Activated gamma-delta T cell treated with anti-CD3 and anti-CD28 coated beads, Interleukin-2, amount 50 U/mL, for 16 hours (primary cell): ENCODE measurements around the gene SPACA4.
"Not testable (repeated sequence)": the region's sequence is repeated elsewhere in the genome, so short reads cannot be mapped to it uniquely, and the experiment has no call there.

Source experiments
- DNase-seq: peaks from one replicate; pipeline ENCODE4 v3.0.0-alpha.2; 2020; ENCODE audit warnings: low read depth

The SPACA4 gene

DNA sequence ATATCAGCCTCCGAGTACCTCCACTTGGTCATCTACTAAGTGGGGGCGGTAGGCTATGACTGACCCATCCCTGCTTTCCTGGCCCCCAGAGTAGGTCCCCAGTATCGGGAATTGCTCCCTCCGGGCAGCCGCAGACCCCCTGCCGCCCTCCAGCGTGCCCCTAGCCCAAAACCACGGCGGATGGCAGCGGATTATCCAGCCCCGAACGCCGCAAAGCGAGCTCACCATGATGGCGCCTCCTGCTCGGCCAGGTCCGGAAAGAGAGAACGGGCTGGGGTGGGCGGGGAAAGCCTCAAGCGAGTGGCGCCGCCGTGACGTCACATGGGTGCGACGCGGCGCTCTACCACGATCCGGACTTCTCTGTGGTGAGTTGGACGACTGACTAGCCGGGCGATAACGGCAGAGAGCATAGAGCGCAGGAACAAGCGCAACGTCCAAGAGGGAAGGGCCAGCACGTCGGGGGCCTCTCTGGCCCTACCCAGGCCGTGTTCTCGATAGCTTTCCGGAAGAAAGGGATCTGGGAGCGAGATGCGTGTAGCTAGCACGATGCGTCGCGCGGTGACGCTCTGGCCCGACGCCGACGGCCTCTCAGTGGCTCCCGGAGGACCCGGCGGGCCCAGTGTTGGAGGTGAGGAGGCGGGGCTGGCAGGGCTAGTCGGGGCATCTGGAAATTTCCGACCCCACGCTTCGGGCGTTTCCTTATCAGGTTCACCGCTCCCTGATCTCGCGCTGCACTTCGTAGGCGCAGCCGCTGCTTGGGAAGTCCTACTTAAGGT, 12.6 kb downstream of the SPACA4 start, which contains the start of the genes RPL18 and SPHK2:
RPL18 (minus strand) TSS at position 263 of the 776 bp plus-strand sequence; CDS start at position 228, 35 bp downstream.
SPHK2 (plus strand) TSS at position 591 of the 776 bp plus-strand sequence. CDS start 1,009 bp downstream, outside the sequence.
- peak; percentile 95 for DNase-seq

DNA sequence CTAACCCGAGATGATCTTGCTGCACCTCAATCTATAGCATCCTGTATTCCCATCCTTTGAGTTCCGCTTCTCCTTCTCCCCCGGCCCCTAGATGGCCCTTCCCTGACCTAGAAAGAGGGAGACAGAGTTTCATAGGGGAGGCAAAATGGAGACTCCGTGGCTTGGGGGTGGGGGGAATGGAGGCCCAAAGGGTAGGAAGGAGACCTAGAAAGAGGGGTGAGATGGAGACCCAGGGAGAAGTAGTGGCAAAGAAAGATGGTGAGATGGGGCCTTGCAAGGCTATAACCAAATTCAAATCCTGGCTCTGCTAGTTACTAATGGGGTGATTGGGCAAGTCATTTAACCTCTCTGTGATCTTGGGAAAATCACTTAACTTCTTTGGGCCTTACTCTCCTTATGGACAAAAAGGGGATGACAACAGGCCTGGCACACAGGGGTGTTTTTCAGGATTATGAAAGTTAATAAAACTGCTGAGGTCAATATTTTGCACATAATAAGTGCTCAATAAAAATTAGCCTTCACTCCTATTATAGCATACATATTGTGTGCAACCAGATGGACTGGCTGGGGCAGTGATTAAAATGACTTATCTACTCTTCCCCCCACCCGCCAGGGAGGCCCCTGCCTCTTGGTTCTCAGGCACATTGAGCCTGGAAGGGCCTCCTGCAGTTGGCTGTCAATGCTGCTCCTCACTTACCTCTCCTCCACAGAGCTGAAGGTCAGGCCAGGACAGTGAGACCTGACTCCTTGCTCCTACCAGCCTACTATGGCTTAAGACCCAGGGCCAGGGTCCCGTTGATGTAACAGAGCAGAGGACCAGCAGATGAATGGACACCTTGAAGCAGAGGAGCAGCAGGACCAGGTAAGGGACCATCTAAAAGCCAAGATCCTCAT, 13.4 kb downstream of the SPACA4 start:
- DNase-seq = no peak

DNA sequence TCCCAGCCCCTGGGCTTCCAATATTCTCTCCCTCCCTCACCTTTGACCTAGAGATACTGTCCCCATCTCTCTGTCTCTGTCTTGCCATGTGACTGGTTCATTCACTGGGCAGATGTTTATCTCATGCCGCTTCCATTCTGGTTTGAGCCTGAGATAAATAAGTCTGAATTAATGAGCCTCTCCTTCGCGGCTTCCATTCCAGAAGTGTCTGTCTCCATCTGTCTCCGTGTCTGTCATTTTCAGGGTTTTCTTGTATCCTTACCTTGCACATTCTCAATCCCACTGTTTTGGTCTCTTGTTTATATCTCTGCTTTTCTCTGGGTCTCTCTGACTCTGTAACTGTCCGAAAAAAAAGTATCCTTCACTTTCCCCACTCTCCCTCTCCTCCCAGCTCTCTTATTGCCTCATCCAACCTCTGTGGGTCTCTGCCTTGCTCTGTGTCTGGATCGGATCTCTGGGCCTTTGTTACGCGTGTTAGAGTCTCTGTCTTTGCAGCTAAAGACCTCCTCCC, 17.1 kb downstream of the SPACA4 start:
- no peak for DNase-seq

- peak; percentile 94 for DNase-seq
Observed at GRCh38 chr19:48624067-48624594, 17.6 kb downstream of the SPACA4 start.

DNA sequence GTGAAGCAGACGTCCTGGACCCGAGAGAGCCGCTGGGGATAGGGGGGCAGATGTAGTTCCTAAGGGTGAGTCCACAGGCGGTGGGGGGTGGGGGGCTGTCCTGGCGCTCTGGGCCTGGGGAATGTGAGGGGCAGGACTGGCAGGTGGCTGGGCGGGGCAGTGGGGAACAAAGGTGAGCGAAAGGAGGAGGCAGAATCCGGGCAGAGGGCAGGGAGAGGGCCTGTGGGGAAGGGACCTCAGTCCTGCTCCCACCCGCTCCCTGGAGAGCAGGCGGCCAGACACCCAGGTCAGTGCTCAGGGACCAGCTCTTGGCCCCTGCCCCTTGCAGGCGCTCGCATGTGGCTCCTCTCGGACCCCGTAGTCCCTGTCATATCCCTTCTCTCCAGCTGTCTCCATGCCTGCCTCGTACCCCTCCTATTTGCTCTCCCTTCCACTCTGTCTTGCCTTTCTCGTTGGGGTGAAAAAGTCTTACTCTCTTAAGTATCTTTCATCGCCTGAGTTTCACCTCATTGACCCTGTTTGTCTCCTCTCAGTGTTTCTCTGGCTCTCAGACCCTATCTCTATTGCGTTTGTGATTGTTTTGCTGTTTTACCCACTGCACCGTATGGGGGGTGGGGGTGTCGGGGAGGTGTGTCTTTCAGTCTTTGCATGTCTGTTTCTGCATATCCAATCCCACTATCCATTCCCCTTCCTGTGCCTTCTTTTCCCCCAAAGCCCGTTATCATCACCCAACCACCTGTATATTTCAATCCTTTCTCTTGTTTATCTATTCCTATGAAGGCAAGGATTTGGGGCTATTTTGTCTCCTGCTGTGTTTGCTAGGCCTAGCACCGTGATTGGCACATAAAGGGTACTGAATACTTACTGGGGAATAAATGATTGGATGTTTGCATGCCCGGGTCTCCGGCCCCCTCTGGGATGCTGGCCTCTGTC, 18.5 kb downstream of the SPACA4 start:
- no peak for DNase-seq

GRCh38 chr19:48625891-48626327, 19.4 kb downstream of the SPACA4 start:
- no peak for DNase-seq

- DNase-seq = no peak
Observed at GRCh38 chr19:48627201-48627864, 20.8 kb downstream of the SPACA4 start.

DNA sequence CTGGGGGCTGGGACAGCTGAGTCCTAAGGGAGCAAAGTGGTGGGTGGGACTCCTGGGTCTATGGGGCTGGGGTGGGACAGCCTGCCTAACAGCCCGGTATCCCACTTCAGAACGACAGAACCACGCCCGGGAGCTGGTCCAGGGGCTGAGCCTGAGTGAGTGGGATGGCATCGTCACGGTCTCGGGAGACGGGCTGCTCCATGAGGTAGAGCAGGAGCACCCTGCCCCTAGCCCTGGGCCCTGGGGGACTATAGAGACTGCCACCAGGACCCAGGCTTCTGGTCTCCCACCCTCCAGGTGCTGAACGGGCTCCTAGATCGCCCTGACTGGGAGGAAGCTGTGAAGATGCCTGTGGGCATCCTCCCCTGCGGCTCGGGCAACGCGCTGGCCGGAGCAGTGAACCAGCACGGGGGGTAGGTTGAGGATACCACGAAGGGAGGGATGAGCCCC, 21.3 kb downstream of the SPACA4 start:
- DNase-seq = no peak

GRCh38 chr19:48628486-48629296, 22.1 kb downstream of the SPACA4 start:
- DNase-seq = no peak

GRCh38 chr19:48629297-48629598, 22.7 kb downstream of the SPACA4 start:
- DNase-seq = no peak

- DNase-seq = no peak
Observed at GRCh38 chr19:48629599-48630295, 23.2 kb downstream of the SPACA4 start.

DNA sequence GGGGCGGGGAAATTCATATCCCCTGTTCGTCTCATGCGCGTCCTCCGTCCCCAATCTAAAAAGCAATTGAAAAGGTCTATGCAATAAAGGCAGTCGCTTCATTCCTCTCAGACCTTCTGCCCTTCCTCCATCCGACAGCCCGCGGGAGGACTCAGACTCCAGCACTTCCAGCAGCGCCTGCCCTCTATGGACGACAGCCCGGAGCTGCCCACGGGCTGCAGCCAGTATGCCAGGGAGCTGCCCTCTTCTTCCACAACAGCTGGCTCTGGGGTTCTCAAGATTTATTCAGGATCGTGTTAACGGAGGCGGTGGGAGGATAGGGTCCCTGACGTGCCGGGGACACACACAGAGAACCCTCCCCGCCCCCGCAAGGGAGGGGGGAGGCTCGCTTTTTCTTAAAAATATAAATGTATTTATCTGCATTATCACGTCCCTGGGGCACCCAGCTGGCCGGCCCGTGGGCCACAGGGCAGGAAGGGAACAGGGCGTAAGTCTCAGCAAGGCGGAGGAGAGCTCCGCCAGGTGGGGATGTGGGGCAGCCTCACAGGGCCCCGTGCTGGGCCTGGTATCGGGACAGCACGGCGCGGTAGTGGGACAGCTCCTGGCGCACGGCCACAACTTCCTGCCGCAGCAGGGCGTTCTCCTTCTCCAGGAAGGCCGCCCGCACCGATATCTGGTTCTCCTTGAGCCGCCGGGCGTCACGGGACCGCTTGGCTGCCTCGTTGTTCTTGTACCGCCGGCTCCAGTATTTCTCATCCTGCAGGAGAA, 23.9 kb downstream of the SPACA4 start:
- DNase-seq = no peak

DNA sequence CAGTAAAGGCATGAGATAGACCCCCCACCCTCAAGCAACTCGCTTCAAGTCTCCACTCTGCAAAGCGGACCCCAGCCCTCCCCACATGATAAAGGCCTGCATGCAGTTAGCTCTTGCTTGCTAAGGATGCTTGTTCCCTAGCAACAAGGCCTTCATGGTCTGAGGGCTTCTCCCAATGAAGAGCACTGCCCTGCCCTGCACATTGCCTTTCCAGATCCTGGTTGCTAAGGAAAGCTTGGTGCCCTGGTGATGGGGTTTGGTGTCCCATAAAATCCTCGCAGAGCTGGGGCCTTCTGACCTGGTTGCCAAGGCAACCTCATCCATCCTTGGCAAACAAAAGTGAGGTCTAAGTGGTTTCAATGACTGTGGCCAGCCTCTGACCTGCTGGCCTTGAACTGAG, 24.7 kb downstream of the SPACA4 start:
- no peak for DNase-seq

GRCh38 chr19:48632286-48632685, 25.7 kb downstream of the SPACA4 start:
- not testable (repeated sequence) for DNase-seq

- no peak for DNase-seq
Observed at GRCh38 chr19:48632692-48633147, 26.2 kb downstream of the SPACA4 start.

- no peak for DNase-seq
Observed at GRCh38 chr19:48633148-48634035, 26.9 kb downstream of the SPACA4 start.

GRCh38 chr19:48634036-48634342, 27.4 kb downstream of the SPACA4 start:
- DNase-seq = no peak
